Esophagus muscularis mucosa (tissue), 3 donors: ENCODE measurements around the gene AKR1E2.

Experiments
- CTCF ChIP-seq, 3 experiments: fragments of 200-600 bp in 2 of 3; fragments of 450-650 bp in 1 of 3; sonication (generic) in 2 of 3; IDR thresholded peaks; one replicate each; pipeline ENCODE4 v1.5.1; 2017 to 2019; ENCODE audit warnings: antibody characterized with exemption in 3 of 3, mild to moderate bottlenecking in 2 of 3, moderate library complexity in 1 of 3
- EP300 ChIP-seq: sonication (generic); formaldehyde crosslinking; IDR thresholded peaks from one replicate; pipeline ENCODE4 v1.6.1; 2017; ENCODE audit warnings: antibody characterized with exemption

GRCh38 chr10:4810092-4810491 lies 15.9 kb upstream of the AKR1E2 start:
- TF ChIP-seq EP300, result no peak
- TF ChIP-seq CTCF (IDR thresholded peaks at IDR 0.05), result no peak
